Fibroblast of skin of left biceps (primary cell): Measurements from ENCODE around the gene AHR.
"Not testable (repeated sequence)": the region's sequence is repeated elsewhere in the genome, so short reads cannot be mapped to it uniquely, and the experiment has no call there.

Experiments used
- DNase-seq, 2 experiments: peaks; one replicate each; pipeline ENCODE4 v3.0.0-alpha.2; 2013; ENCODE audit warnings: low read depth in 2 of 2

AHR gene

GRCh38 chr7:17339952-17340351, 41.5 kb downstream of the AHR start:
- DNase-seq = no peak

GRCh38 chr7:17340655-17341054, 42.2 kb downstream of the AHR start:
- DNase-seq = no peak

GRCh38 chr7:17342756-17343155, 44.3 kb downstream of the AHR start:
- DNase-seq = no peak

GRCh38 chr7:17347401-17347800, 48.9 kb downstream of the AHR start:
- no peak for DNase-seq

- DNase-seq = not testable (repeated sequence)
These were observed 50.5 kb downstream of the AHR start for GRCh38 chr7:17348932-17349331.

GRCh38 chr7:17350321-17350720, 51.9 kb downstream of the AHR start:
- not testable (repeated sequence) for DNase-seq

- DNase-seq = not testable (repeated sequence)
These were observed 55.4 kb downstream of the AHR start for GRCh38 chr7:17353650-17354419.

- no peak for DNase-seq
These were observed 56.0 kb downstream of the AHR start for GRCh38 chr7:17354473-17354872.

GRCh38 chr7:17355050-17355449, 56.6 kb downstream of the AHR start:
- DNase-seq = no peak

GRCh38 chr7:17357952-17358351, 59.5 kb downstream of the AHR start:
- no peak for DNase-seq

GRCh38 chr7:17359610-17360009, 61.2 kb downstream of the AHR start:
- DNase-seq = no peak

GRCh38 chr7:17362439-17363105, 64.1 kb downstream of the AHR start:
- peak; percentile 47 to 50 for DNase-seq

GRCh38 chr7:17364671-17365070, 66.2 kb downstream of the AHR start:
- DNase-seq = no peak

GRCh38 chr7:17365775-17366174, 67.3 kb downstream of the AHR start:
- no peak for DNase-seq

- no peak for DNase-seq
These were observed 69.0 kb downstream of the AHR start for GRCh38 chr7:17367502-17367901.

- DNase-seq = no peak
These were observed 70.5 kb downstream of the AHR start for GRCh38 chr7:17368856-17369524.

- peak; percentile 78 to 83 for DNase-seq
These were observed 71.4 kb downstream of the AHR start for GRCh38 chr7:17369691-17370426.

GRCh38 chr7:17370901-17371585, 72.6 kb downstream of the AHR start:
- DNase-seq = no peak

GRCh38 chr7:17371671-17372524, 73.4 kb downstream of the AHR start:
- peak; percentile 90 for DNase-seq

- DNase-seq = no peak
These were observed 75.7 kb downstream of the AHR start for GRCh38 chr7:17374157-17374556.

- DNase-seq = no peak
These were observed 76.2 kb downstream of the AHR start for GRCh38 chr7:17374654-17375053.
